GM21825 (cell line): ENCODE measurements around the gene ETV6.

Experiments
- ATAC-seq: cut with Tn5 transposase; IDR thresholded peaks from one replicate; pipeline ENCODE4 v1.9.1; 2021; ENCODE audit warnings: mild to moderate bottlenecking, moderate library complexity; ENCODE audit not compliant: unreplicated experiment

ETV6 gene

DNA sequence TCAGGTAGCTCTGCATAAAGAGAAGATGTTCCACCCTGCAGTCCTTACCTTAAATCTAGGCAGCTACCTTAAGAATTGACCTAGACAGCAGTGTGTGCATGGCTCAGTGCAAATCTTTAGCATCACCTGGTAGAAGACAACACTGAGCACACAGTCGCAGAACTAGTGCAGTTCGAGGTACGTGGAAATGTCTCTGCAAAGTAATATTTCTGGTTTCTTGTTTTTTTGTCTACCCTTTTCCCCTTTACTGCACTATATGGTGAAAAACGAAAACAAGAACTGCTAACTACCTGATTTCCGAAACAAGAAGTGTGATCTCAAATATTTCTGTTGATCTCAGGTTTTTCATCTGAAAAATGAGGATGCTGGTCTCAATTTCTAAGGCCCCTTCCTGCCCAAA, 82.5 kb downstream of the ETV6 start:
- ATAC-seq, result no peak

DNA sequence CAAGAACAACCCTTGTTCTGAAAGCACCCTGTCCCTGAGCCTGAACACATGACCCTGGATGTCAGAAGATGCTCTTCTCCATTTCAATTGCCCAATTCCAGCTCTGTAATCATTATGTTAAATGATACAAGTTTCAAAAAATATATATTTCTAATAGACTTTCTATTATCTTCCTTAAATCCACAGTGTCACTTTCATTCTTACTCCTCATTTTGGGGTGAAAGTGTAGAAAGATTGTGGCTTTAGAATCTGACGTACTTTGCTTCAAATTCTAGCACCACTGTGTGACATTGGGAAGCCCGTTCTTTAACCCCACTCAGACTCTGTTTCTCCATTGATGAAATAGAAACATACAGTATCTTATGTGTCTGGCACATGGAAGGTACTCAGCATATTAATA, 83.2 kb downstream of the ETV6 start:
- no peak for ATAC-seq

DNA sequence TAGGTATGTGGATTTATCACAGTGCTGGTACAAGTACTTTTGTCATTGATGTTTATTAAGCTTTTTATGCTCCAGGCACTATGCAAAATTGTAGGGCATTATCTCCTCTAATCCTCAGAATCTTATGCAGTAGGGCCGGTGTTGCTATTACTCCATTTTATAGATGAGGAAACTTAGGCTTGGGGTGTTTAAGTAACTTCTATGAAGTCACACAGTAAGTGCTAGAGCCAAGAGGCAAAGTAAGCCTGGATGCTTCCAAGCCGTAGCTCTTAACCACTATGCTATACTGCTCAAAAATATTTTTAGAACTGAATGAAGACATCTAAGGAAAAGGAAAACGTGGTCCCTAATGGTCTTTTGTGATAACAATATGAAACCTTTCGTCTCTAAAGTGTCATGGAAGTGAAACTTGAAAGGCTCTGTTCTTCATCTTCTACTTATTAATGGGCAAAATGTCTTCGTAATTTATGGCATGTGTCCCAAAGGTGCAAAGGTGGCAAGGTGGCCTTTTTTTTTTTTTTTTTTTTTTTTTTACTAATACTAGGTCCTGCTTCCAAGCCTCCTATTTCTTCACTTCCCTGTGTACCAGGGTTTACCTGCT, 85.2 kb downstream of the ETV6 start:
- ATAC-seq, result no peak

DNA sequence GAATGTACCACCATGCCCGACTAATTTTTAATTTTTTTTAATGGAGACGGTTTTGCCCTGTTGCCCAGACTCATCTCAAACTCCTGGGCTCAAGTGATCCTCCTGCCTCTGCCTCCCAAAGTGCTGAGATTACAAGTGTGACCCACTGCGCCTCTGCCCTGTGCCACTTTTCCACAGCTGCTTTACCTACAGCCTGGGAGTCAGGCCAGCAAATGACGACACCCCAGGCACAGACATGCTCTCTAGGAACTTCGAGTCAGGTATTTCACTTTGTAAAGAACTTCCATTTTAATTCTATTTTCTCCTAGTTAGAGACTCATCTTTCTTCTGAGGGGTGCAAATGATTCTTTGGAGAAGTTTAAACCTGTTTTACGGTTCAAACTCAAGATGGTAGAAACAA, 89.0 kb downstream of the ETV6 start:
- ATAC-seq, result no peak

DNA sequence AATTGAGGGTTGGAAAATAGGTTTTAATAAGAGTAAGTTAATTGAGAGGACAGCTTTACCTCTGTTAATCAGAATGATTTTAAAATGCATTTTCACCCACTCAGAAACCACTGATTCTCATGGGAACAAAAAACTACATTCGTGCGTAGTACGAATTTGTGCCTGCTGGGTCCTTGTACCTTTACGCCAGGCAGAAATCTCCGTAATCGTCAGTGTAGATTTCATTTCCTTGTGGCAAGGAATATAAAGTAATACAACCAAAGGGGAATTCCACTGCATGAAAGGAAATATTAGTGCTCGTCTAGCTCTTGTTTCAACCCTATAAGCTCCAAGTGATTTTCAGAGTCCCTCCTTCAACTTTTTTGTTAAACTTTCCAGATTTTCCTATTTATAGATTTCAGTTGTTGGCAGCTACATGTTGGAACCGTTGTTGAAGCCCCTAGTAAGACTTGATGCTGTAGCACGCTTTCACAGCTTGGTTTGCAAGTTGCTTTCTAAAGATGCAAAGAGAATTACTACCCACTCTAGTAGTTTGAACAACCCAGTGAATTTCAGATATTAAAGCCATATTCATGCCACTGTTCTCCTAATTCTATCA, 90.6 kb downstream of the ETV6 start:
- ATAC-seq, result no peak

- ATAC-seq, result no peak
These were observed 92.1 kb downstream of the ETV6 start for GRCh38 chr12:11741434-11742092.

DNA sequence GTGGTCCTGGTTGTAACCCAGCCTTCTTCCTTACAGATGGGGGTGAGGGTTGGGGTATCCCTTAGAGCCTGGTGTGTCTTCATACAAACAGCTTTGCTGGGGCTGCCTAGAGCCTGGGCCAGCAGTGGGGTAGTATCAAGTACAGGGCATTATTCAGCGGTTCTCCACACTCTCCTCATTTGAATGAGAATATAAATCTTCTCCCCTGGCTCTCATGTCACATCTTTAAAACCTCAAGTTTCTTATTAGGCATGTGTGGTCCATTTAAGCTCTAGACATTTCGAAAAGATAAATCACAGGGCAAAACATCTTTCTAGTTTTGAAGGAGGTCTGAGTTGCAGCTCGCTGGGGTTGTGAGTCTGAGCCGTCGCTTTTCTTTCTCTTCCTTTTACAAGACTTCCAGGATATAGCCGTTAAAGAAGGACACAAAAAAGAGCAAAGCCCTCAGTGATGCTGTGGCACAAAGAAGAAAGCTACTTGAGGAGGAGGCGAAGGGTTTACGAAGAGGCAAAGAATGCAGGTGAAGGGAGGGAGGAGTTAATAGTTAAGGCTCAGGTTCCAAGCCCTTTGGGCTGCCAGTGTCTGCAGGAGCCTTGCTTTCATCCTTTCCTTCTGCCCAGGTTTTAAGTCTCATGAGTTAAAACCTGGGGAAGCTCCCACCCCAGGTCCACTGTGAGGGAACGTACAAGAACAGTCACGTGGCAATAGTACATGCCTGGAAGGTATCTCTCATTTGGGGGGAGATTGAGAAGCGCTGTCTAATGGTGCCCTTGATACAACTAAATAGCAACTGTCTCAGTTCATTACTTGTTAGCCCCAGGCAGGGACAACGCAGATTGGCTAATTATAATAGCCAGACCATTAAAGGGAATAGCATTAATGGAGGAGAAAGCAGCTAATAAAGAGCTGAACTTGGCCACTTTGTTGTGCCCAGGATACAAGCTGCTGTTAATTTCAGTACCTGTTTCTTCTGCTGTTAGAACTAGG, 94.2 kb downstream of the ETV6 start:
- ATAC-seq, result no peak

DNA sequence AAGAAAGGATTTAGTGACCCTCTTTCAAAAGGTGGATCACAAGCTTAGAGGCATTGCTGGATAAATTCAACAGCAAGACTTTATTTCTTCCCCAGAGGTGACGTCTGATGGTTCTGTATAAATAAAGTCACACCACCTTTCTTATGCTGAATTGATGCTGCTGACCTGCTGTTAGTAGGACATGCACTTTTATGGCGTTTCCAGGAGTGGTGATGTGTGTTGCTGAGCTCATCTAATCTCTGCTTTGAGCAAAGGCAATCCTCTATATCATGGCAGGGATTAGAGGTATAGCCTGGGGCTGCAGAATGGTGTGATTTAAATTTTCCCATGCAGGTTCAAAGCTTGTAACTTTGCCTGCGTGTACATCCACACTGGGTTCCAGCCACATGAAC, 94.9 kb downstream of the ETV6 start:
- ATAC-seq, result no peak

DNA sequence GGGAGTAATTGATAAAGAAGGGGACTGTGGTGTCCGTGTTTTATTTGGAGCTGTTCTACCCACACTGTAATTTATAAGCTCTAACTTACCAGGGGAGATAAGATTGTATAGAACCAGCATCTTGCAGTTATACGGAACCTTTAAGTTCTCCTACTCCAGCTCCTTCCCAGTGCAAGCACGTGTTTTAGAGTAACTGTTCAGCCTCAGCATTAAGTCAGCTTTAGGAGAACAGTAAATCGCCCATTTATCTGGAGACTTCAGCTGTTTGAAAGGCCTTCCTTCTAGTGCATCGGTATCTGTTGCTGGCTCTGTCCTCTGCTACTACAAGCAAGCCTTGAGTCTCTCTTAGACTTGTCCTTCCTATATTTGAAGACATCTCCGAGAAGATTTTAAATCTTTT, 95.6 kb downstream of the ETV6 start:
- no peak for ATAC-seq

GRCh38 chr12:11746024-11746771, 96.7 kb downstream of the ETV6 start:
- peak; percentile 38 for ATAC-seq

- no peak for ATAC-seq
These were observed 97.7 kb downstream of the ETV6 start for GRCh38 chr12:11746940-11747716.

DNA sequence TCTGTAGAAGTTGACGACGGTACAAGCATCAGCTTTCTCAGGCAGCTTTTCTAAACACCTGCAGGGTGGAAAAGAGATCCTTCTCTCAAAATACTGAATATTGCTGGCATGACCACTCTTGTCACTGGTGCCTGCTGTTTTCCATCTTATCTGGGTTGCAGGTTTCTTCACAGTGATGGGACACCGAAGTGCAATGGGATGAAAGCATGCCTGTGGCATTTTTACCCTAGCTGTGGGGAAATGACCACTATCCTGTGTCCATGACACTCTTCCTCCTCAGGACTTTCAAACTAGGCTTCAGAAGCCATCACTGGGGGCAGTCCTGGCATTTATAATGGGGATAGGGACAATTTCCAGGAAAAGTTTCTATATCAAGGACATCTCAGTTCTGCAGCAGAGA, 98.5 kb downstream of the ETV6 start:
- no peak for ATAC-seq

DNA sequence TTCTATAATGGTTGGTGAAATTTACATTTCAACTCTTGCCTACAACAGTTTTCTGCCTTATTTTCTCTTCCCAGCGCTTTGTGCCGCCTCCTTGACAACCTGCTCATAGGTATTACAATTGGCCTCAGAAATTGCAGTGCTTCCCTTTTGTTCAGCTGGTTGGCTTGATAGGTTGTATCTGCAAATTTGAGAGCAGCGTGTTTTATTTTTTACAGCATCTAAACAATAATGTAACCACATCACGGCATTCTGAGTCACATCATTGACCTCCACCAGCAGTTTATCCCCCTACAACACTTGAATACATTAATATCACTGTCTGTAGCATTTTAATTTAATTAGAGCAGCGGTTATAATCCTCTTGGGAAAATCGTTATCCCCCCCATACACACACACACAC, 99.4 kb downstream of the ETV6 start:
- ATAC-seq, result no peak

DNA sequence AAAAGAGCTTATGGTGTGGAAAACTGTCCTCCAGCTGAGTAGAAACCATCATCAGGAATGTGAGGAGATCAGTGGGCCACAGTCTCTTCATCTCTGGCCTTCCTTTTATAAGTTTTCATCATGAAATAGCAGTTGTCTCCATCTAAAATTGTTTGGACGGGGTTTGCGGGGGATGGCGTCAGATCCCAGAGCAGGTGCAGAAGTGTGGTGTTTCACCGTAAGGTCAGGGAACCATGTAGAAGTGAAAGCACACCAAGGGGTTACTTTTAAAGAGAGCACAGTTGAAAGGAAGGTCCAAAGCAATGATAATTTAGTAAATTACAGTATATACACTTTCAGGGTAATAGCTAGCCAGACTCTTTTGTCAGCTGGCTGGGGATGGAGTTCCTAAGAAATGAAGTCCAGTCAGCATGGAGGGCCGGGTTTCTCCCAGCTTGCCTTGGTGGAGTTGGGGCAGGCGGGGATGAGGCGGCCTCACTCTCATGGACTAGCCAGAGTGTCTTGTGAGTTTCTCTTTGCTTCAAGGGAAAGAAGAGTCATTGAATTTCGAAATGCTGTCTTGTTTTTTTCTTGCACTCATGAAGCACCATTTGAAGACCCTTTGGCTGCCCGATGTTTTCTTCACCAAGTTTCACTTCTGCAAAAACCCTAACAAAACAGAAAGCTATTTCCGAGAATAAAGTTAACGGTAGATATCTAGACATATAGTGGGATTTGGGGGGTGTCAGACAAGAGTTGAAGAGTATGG, 100.6 kb downstream of the ETV6 start:
- ATAC-seq, result peak; percentile 51

DNA sequence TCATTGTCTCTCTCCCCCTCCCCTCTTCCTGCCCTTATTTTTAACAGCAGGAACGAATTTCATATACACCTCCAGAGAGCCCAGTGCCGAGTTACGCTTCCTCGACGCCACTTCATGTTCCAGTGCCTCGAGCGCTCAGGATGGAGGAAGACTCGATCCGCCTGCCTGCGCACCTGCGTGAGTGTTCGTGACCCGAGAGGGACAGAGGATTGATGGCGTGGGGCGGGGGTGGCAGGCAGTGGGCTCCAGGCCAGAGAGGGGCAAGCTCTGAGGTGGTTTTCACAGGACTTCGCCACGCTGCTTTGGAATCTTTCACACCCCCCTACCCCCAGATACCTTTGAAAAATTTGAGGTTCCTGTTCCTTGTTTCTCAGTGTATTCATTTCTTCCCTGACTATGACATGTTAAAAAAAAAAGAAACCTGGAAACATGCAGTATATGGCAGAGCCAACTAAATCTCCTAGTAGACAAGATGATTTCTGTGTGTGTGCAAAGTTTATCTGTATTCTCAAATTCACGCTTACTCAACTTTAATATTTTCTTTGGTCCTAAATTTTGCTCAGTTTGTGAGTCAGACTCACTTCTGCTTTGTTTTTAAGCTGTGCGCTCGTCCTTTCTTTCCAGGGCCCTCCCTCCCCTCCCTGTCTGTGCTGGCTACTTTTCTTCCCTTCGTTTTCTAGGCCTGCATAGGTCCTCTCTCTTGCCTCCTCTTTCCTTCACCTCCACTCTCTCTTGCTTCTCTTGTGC, 103.1 kb downstream of the ETV6 start:
- ATAC-seq, result no peak

GRCh38 chr12:11753150-11753499, 103.7 kb downstream of the ETV6 start:
- ATAC-seq, result no peak

DNA sequence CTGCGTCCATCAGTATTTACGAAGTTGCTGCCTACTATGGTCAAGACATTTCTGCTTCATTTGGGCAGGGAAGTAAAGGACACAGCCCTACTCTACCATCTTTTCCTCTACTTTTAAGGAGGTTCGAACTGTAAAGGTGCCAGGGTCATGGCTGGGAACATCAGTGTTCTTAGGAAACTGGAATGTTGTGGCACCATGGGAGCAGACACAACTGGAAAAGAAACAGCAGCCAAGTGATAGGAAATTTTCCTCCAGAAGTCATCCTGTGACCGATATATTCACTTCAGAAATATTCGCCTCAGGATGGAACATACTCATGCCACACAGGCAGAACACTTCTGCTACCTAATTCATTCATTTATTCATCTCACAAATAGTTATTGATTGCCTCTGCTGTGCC, 104.4 kb downstream of the ETV6 start:
- ATAC-seq, result no peak

GRCh38 chr12:11754256-11754655, 104.8 kb downstream of the ETV6 start:
- ATAC-seq, result no peak
